Mammary epithelial cell (primary cell): ENCODE data around the gene ADGRL3.

Experiments
- CTCF ChIP-seq, 2 donors: IDR thresholded peaks in 1 of 2; conservative IDR thresholded peaks in 1 of 2; 2 replicates each; pipeline ENCODE4 v1.5.1; 2011 to 2012; ENCODE audit warnings: inconsistent platforms in 2 of 2, low read length in 2 of 2, mild to moderate bottlenecking in 2 of 2, control low read depth in 1 of 2, low read depth in 1 of 2; ENCODE audit not compliant: insufficient read depth in 1 of 2; ENCODE audit errors: extremely low read depth in 1 of 2
- EZH2 ChIP-seq: IDR thresholded peaks from 2 replicates; pipeline ENCODE4 v1.6.1; 2012; ENCODE audit warnings: low read length, inconsistent platforms, borderline replicate concordance

- TF ChIP-seq CTCF (conservative IDR thresholded peaks at IDR 0.05 in 1 of 2, IDR thresholded peaks at IDR 0.05 in 1 of 2; ENCODE audit: extremely low read depth in 1 of 2, insufficient read depth in 1 of 2, low read depth in 1 of 2, low read length in 2 of 2) (no peak), EZH2 (no peak)
These were observed 666.4 kb downstream of the ADGRL3 start for GRCh38 chr4:61866378-61867030.
